Measurements from ENCODE around the gene ZNF385B.

Gene ZNF385B

DNA sequence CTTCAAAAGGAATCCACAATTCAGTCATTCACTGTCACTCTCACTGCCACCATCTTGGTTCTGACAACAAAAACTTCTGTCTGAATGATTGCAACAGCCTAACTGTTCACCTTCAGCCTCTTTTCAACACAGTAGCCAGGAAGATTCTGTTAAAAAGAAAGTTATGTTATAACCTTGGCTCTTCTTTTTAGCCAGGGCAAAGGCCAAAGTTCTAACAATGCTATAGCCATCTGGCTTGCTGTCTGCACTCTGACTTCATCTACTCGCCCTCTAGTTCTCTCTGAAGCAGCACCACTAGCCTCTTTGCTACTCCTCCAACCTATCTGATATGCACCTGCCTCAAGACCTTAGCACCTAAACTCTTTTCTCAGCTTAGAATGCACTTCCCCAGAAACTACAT, 158.5 kb downstream of the ZNF385B start:
- no peak for DNase-seq (ENCODE audit: low spot score)
- TF ChIP-seq, protein P1, sequence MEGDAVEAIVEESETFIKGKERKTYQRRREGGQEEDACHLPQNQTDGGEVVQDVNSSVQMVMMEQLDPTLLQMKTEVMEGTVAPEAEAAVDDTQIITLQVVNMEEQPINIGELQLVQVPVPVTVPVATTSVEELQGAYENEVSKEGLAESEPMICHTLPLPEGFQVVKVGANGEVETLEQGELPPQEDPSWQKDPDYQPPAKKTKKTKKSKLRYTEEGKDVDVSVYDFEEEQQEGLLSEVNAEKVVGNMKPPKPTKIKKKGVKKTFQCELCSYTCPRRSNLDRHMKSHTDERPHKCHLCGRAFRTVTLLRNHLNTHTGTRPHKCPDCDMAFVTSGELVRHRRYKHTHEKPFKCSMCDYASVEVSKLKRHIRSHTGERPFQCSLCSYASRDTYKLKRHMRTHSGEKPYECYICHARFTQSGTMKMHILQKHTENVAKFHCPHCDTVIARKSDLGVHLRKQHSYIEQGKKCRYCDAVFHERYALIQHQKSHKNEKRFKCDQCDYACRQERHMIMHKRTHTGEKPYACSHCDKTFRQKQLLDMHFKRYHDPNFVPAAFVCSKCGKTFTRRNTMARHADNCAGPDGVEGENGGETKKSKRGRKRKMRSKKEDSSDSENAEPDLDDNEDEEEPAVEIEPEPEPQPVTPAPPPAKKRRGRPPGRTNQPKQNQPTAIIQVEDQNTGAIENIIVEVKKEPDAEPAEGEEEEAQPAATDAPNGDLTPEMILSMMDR (IDR thresholded peaks at IDR 0.05; ENCODE audit: extremely low read depth, missing control alignments), result no peak

GRCh38 chr2:179701524-179702110, 159.8 kb downstream of the ZNF385B start:
- TF ChIP-seq, protein P1 (IDR thresholded peaks at IDR 0.05; ENCODE audit: extremely low read depth, missing control alignments), result no peak
- DNase-seq (ENCODE audit: low spot score), result no peak

GRCh38 chr2:179695486-179695885, 165.9 kb downstream of the ZNF385B start:
- DNase-seq (ENCODE audit: low spot score), result no peak
- TF ChIP-seq, protein P1 (IDR thresholded peaks at IDR 0.05; ENCODE audit: extremely low read depth, missing control alignments), result no peak

- no peak for DNase-seq (ENCODE audit: low spot score)
- TF ChIP-seq, protein P1 (IDR thresholded peaks at IDR 0.05; ENCODE audit: extremely low read depth, missing control alignments), result no peak
Observed at GRCh38 chr2:179694963-179695362, 166.4 kb downstream of the ZNF385B start.

DNA sequence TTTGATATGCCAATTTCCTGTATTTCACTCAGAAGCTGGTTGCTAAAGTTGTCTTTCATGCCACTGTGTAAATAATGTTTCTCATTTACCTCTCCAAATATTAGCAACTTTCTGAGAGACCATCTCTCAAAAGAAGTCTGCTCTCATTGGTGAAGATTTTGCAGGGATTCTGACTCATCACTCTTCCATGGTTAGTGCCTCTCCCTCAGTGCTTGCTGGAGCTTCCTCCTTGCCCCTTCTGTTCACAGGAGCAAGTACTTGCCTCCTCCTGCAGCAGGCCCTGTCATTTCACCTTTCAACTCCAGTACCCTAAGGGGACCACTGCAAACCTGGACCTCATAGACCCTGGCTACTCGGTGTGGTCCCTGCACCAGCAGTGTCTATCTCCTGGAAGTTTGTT, 168.8 kb downstream of the ZNF385B start:
- DNase-seq (ENCODE audit: low spot score), result no peak
- TF ChIP-seq, protein P1 (IDR thresholded peaks at IDR 0.05; ENCODE audit: extremely low read depth, missing control alignments), result no peak

- TF ChIP-seq, protein P1 (IDR thresholded peaks at IDR 0.05; ENCODE audit: extremely low read depth, missing control alignments), result no peak
- DNase-seq (ENCODE audit: low spot score), result no peak
Observed at GRCh38 chr2:179692043-179692442, 169.4 kb downstream of the ZNF385B start.

DNA sequence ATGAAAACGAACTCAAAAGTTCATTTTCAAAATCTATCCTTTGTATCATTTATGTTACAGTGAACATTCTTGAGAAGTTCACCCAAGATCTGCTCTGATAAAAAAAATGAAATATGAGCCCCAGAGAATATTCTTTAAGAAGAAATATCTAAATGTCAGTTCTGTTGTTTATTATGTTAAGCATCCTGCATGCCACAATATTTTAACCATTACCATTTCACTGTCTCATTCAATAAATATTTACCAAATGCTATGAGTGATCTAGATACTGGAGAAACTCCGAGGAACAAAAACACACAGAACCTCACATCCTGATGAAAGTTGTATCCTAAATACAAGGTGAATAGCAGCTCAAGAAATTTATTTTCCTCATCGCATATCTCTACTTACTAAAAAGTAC, 170.2 kb downstream of the ZNF385B start:
- no peak for DNase-seq (ENCODE audit: low spot score)
- TF ChIP-seq, protein P1 (IDR thresholded peaks at IDR 0.05; ENCODE audit: extremely low read depth, missing control alignments), result no peak

Measured in GM20000 (cell line).